K562 (cell line): ENCODE measurements around the gene SVBP.

ENCODE experiments used
- CC2D1A ChIP-seq: fragments of 450-650 bp; IDR thresholded peaks from 2 replicates; pipeline ENCODE4 v1.6.1; 2017; ENCODE audit warnings: mild to moderate bottlenecking
- EHMT2 ChIP-seq: fragments of 450-650 bp; IDR thresholded peaks from 2 replicates; pipeline ENCODE4 v1.6.1; 2018; ENCODE audit warnings: antibody characterized with exemption
- MAFG ChIP-seq: fragments of 450-650 bp; conservative IDR thresholded peaks from 2 replicates; pipeline ENCODE4 v1.6.1; 2016; ENCODE audit warnings: missing genetic modification characterization, missing compliant biosample characterization

DNA sequence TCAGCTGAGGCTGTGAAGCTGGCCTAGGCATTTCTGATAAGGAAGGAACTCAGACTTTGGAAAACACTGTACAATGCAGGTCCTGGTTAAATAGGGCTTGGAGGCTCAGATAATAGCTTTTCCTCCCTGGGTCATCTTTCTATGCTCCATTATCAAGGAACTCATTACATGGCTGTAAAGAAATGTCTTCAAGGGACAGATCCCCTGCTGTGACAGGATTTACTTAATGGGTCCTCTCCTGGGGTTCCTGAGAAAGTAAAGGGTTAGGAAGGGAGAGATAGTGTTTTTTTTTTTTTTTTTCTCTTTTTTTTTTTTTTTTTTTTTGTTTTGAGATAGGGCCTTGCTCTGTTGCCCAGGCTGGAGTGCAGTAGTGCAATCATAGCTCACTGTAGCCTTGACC, 14.1 kb upstream of the SVBP start:
- TF ChIP-seq MAFG (tag) (no peak), EHMT2 (no peak), CC2D1A (no peak; the same call in 1 of the 2 replicates)
